ENCODE measurements around the gene ZNF586. TPM values are rescaled to one million over a fixed set of nuclear protein-coding genes. Genes with fewer than 3 reads are reported as not detected.
A peak's percentile ranks its signal among the peaks of the same experiment; 100 is the strongest.
"Not testable (repeated sequence)": the region's sequence is repeated elsewhere in the genome, so short reads cannot be mapped to it uniquely, and the experiment has no call there.

Gene ZNF586
- total and polyA plus RNA-seq, 4 donors = 3.7 to 17.9 (median 8.2) TPM

DNA sequence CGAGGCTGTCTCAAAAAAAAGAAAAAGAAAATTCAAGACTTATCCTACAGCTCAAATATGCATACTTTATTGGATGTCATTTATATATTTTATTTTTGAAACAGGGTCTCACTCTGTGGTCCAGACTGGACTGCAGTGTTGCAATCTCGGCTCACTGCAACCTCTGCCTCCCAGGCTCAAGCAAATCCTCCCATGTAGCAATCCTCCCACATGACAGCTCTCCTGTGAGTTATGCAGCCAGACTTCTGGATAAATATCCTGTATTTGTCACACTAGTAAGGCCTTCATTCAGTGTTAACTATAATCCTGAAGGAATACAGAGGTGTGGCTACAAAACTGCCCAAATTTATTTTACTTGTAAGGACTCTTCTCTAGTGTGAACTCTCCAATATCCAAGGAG is 38.1 kb downstream of the ZNF586 start:
- Histone ChIP-seq H3K36me3 (ENCODE audit: control insufficient read depth in 1 of 2, insufficient read depth in 2 of 2, low read length in 1 of 2) (peaks cover 0 to 2% of the 10 kb centered on the region in 2 donors), H3K27me3 (ENCODE audit: control insufficient read depth in 1 of 2, insufficient read depth in 2 of 2, low read length in 1 of 2) (no peaks in the 10 kb centered on the region), H3K4me1 (ENCODE audit: control insufficient read depth in 1 of 2, insufficient read depth in 2 of 2, low read length in 2 of 2) (no peaks in the 10 kb centered on the region), H3K4me3 (ENCODE audit: low read length in 2 of 2) (no peak overlapping the region), H3K27ac (ENCODE audit: low read depth in 1 of 2, low read length in 2 of 2) (no peak overlapping the region), H3K9me3 (ENCODE audit: control insufficient read depth, low read length) (no peaks in the 10 kb centered on the region)
- DNase-seq (no peak), ATAC-seq (ENCODE audit: low FRiP score) (no peak)
- intact Hi-C loops (cut with DNase I) = no loop called here
- WGBS, 2 donors = 93 to 95% methylated on average over 2 of the region's 2 CpGs

DNA sequence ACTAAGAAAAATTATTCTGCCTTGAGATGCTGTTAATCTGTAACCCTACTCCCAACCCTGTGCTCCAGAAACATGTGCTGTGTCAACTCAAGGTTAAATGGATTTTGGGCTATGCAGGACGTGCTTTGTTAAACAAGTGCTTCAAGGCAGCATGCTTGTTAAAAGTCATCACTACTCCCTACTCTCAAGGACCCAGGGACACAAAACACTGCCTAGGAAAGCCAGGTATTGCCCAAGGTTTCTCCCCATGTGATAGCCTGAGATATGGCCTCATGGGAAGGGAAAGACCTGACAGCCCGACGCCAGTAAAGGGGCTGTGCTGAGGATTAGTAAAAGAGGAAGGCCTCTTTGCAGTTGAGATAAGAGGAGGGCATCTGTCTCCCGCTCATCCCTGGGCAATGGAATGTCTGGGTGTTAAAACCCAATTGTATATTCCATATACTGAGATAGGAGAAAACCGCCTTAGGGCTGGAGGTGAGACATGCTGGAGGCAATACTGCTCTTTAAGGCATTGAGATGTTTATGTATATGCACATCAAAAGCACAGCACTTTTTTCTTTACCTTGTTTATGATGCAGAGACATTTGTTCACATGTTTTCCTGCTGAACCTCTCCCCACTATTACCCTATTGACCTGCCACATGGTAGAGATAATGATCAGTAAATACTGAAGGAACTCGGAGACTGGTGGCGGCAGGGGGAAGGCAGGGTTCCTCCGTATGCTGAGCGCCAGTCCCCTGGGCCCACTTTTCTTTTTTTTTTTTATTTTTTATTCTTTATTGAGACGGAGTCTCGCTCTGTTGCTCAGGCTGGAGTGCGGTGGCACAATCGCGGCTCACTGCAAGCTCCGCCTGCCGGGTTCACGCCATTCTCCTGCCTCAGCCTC is 41.2 kb downstream of the ZNF586 start:
- not testable (repeated sequence) for H3K9me3 ChIP-seq (ENCODE audit: control insufficient read depth, low read length); ATAC-seq (ENCODE audit: low FRiP score); DNase-seq; H3K27ac ChIP-seq (ENCODE audit: low read depth in 1 of 2, low read length in 2 of 2); H3K4me3 ChIP-seq (ENCODE audit: low read length in 2 of 2); H3K27me3 ChIP-seq (ENCODE audit: control insufficient read depth in 1 of 2, insufficient read depth in 2 of 2, low read length in 1 of 2); H3K36me3 ChIP-seq (ENCODE audit: control insufficient read depth in 1 of 2, insufficient read depth in 2 of 2, low read length in 1 of 2); H3K4me1 ChIP-seq (ENCODE audit: control insufficient read depth in 1 of 2, insufficient read depth in 2 of 2, low read length in 2 of 2)
- intact Hi-C loops (cut with DNase I) = loop anchor here in 1 of 2 donors (10.0 kb wide), 1 partner anchor 636 kb away; no protein-coding TSS in a partner anchor
- 78 to 80% methylated on average over 17 of the region's 17 CpGs for WGBS, 2 donors

DNA sequence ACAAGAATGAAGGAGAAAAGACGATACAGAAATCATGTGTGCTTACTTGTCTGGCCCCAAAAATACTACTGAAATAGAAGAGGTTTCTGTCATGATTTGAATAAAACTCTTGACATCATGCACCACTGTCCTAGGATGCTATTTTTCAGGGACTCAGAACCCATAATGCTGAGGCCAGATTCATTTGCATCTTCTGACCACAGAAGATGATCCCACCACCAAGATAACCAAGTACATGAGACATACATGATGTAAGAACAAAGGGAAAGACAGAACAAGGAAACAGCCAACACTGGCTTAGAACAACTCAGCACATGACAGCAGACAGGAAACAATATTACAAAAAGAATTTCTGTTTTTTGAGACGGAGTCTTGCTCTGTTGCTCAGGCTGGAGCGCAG is 42.8 kb downstream of the ZNF586 start:
- intact Hi-C loops (cut with DNase I) = loop anchor here in 1 of 2 donors (10.0 kb wide), 1 partner anchor 637 kb away; no protein-coding TSS in a partner anchor
- 82 to 84% methylated on average over 3 of the region's 3 CpGs for WGBS, 2 donors
- peaks cover 0 to 2% of the 10 kb centered on the region in 2 donors for H3K36me3 ChIP-seq (ENCODE audit: control insufficient read depth in 1 of 2, insufficient read depth in 2 of 2, low read length in 1 of 2)
- H3K27ac ChIP-seq (ENCODE audit: low read depth in 1 of 2, low read length in 2 of 2) = no peak overlapping the region
- no peaks in the 10 kb centered on the region for H3K9me3 ChIP-seq (ENCODE audit: control insufficient read depth, low read length)
- no peaks in the 10 kb centered on the region for H3K27me3 ChIP-seq (ENCODE audit: control insufficient read depth in 1 of 2, insufficient read depth in 2 of 2, low read length in 1 of 2)
- no peaks in the 10 kb centered on the region for H3K4me1 ChIP-seq (ENCODE audit: control insufficient read depth in 1 of 2, insufficient read depth in 2 of 2, low read length in 2 of 2)
- ATAC-seq (ENCODE audit: low FRiP score) (no peak), DNase-seq (no peak)
- H3K4me3 ChIP-seq (ENCODE audit: low read length in 2 of 2) = no peak overlapping the region

DNA sequence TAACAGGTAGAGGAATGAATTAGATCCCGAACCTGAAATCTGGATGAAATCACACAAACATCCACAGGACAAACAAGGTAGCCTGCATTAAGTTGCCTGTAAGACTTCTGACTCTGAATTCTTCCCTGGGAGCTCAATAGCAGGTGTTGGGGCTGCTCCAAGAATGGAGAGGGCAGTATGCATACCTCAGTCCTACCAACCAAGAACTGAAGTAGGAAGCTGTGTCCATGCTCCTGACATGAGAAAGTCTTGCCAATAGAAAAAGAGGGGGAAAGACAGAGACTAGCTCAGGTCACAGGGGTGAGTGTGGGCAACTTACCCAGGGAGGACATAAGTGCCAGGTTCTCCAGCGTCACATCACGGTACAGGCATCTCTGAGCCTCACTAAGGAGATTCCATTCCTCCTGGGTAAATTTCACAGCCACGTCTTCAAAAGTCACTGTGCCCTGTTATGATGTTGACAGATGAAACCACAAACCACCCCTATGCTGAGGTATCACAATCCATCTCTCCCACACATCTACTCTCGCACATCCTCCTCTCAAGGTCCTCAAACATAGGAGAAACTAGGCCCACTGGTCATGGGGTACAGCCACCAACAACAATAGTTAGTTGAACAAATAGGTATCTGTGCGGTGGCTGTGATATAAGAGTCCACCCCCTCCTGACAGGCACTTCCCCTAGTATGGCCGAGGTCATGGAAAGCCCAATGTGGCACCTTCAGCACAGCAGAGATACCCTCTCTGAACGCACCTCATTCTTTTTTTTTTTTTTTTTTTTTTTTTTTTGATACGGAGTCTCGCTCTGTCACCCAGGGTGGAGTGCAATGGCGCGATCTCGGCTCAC is 43.7 kb downstream of the ZNF586 start:
- intact Hi-C loops (cut with DNase I) = loop anchor here in 1 of 2 donors (10.0 kb wide), 1 partner anchor 638 kb away; no protein-coding TSS in a partner anchor
- not testable (repeated sequence) for H3K27ac ChIP-seq (ENCODE audit: low read depth in 1 of 2, low read length in 2 of 2); H3K9me3 ChIP-seq (ENCODE audit: control insufficient read depth, low read length); ATAC-seq (ENCODE audit: low FRiP score); DNase-seq; H3K36me3 ChIP-seq (ENCODE audit: control insufficient read depth in 1 of 2, insufficient read depth in 2 of 2, low read length in 1 of 2); H3K4me1 ChIP-seq (ENCODE audit: control insufficient read depth in 1 of 2, insufficient read depth in 2 of 2, low read length in 2 of 2); H3K27me3 ChIP-seq (ENCODE audit: control insufficient read depth in 1 of 2, insufficient read depth in 2 of 2, low read length in 1 of 2); H3K4me3 ChIP-seq (ENCODE audit: low read length in 2 of 2)
- 88 to 93% methylated on average over 10 to 13 of the region's 13 CpGs for WGBS, 2 donors

DNA sequence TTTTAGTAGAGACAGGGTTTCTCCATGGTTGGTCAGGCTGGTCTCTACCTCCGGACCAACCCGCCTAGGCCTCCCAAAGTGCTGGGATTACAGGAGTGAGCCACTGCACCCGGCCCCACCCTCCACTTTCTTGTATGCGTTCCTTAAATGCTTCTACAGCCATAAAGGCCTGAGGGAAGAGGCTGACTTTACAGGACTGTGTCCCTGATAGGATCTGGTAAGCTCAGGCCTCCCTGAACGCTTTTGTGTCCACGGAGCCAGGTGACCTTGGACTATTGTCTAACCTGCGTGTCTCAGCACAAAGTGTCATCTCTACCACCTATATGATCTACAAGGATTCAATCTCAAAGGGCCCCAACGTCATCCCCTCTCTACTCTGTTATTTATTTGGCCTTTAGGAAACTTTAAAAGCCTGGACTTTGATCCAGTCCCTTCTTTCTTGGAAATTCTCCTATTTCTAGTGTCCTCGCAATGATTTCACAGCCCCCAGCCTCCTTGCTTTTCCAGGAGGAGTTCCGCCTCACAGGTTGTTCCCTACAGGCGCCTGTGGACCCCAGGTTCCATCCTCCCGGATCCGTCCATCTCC is 44.5 kb downstream of the ZNF586 start:
- intact Hi-C loops (cut with DNase I) = loop anchor here in 1 of 2 donors (10.0 kb wide), 1 partner anchor 639 kb away; no protein-coding TSS in a partner anchor

DNA sequence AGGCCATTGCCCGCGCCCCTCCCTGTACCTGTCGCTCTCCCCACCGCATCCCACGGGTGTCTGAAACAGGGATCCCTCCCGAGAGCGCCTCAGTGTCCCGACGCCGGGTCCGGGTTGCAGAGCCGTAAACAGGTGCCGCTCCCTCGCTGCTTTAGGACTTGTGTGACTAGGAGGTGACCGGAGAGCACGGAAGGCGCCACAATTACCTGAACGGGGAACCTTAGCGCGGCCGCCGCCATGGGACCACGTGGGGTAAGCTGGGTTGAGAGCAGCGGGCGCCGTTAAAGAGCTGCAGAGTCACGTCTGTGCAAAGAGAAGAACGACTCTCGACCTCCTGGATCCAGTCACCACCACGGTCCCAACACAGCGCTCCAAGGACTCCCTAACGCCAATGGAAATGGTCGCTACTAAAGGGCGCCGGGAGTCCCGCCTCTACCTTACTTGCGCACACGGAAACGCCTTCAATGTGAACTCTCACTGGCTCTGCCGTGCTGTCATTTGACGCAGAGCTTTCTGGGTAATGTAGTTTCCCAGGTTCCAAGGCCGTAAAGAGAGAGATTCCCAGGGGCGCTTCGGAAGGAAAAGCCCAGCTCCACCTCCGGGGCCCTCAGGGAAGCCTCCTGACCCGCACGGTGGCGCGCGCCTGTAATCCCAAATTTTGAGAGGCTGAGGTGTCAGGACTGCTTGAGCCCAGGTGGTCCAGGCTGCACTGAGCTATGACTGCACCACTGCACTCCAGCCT is 45.2 kb downstream of the ZNF586 start, which contains the start of gene ZNF552:
Gene ZNF552, minus strand, starts transcription at position 409 of the 742 bp plus-strand sequence. Its CDS starts 170 bp downstream, at position 239.
- intact Hi-C loops (cut with DNase I) = loop anchor here in 1 of 2 donors (10.0 kb wide), 1 partner anchor 640 kb away; no protein-coding TSS in a partner anchor
- ATAC-seq (ENCODE audit: low FRiP score) (peak; percentile 93), DNase-seq (peak; percentile 90 to 92)
- H3K4me3 ChIP-seq (ENCODE audit: low read length in 2 of 2) = peak within 1 kb of the TSS; percentile 49 to 91
- H3K36me3 ChIP-seq (ENCODE audit: control insufficient read depth in 1 of 2, insufficient read depth in 2 of 2, low read length in 1 of 2) = no peaks in the 10 kb centered on the region
- no peaks in the 10 kb centered on the region for H3K27me3 ChIP-seq (ENCODE audit: control insufficient read depth in 1 of 2, insufficient read depth in 2 of 2, low read length in 1 of 2)
- WGBS, 2 donors = 0 to 1% methylated on average over 50 of the region's 50 CpGs
- no peaks in the 10 kb centered on the region for H3K4me1 ChIP-seq (ENCODE audit: control insufficient read depth in 1 of 2, insufficient read depth in 2 of 2, low read length in 2 of 2)
- peak within 1 kb of the TSS in 1 of 2 donors; percentile 68 for H3K27ac ChIP-seq (ENCODE audit: low read depth in 1 of 2, low read length in 2 of 2)
- H3K9me3 ChIP-seq (ENCODE audit: control insufficient read depth, low read length) = no peaks in the 10 kb centered on the region

More for the DNA sequence above, 44.5 kb downstream of the ZNF586 start:
- no peaks in the 10 kb centered on the region for H3K4me1 ChIP-seq (ENCODE audit: control insufficient read depth in 1 of 2, insufficient read depth in 2 of 2, low read length in 2 of 2)
- no peaks in the 10 kb centered on the region for H3K9me3 ChIP-seq (ENCODE audit: control insufficient read depth, low read length)
- H3K27me3 ChIP-seq (ENCODE audit: control insufficient read depth in 1 of 2, insufficient read depth in 2 of 2, low read length in 1 of 2) = no peaks in the 10 kb centered on the region
- no peak overlapping the region for H3K27ac ChIP-seq (ENCODE audit: low read depth in 1 of 2, low read length in 2 of 2)
- ATAC-seq (ENCODE audit: low FRiP score) = no peak
- DNase-seq = no peak
- no peaks in the 10 kb centered on the region for H3K36me3 ChIP-seq (ENCODE audit: control insufficient read depth in 1 of 2, insufficient read depth in 2 of 2, low read length in 1 of 2)
- WGBS, 2 donors = 22 to 24% methylated on average over 13 of the region's 13 CpGs
- H3K4me3 ChIP-seq (ENCODE audit: low read length in 2 of 2) = peak overlapping the region; percentile 49 to 91

DNA sequence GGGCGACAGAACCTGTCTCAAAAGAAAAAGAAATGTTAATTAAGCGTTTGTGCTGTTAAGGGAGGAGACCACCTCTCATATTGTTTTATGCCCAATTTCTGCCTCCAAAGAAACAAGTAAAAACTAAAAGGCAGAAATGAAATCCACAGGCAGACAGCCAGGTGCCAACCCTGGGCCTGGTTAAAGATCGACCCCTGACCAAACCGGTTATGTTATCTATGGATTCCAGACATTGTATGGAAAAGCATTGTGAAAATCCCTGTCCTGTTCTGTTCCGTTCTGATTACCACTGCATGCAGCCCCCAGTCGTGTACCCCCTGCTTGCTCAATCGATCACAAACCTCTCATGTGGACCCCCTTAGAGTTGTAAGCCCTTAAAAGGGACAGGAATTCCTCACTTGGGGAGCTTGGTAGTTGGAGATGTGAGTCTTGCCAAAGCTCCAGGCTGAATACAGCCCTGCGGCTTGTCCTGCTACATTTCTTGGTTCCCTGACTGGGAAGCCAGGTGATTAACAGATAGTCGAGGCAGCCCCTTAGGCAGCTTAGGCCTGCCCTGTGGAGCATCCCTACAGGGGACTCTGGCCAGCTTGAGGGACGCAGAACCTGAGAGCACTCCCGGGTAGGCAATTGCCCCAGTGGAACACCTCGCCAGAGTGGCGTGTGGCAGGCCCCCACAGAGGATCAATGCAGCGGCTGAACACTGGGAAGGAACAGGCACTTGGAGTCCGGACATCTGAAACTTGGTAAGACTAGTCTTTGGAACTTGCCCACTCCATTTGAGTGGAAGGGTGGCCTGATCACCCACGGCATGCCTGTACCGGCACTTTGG is 46.0 kb downstream of the ZNF586 start:
- intact Hi-C loops (cut with DNase I) = loop anchor here in 1 of 2 donors (10.0 kb wide), 1 partner anchor 641 kb away; no protein-coding TSS in a partner anchor
- 90 to 94% methylated on average over 17 of the region's 17 CpGs for WGBS, 2 donors
- H3K27me3 ChIP-seq (ENCODE audit: control insufficient read depth in 1 of 2, insufficient read depth in 2 of 2, low read length in 1 of 2) = no peaks in the 10 kb centered on the region
- no peak for DNase-seq
- no peak overlapping the region for H3K27ac ChIP-seq (ENCODE audit: low read depth in 1 of 2, low read length in 2 of 2)
- no peaks in the 10 kb centered on the region for H3K4me1 ChIP-seq (ENCODE audit: control insufficient read depth in 1 of 2, insufficient read depth in 2 of 2, low read length in 2 of 2)
- H3K4me3 ChIP-seq (ENCODE audit: low read length in 2 of 2) = no peak overlapping the region
- H3K36me3 ChIP-seq (ENCODE audit: control insufficient read depth in 1 of 2, insufficient read depth in 2 of 2, low read length in 1 of 2) = no peaks in the 10 kb centered on the region
- no peaks in the 10 kb centered on the region for H3K9me3 ChIP-seq (ENCODE audit: control insufficient read depth, low read length)
- no peak for ATAC-seq (ENCODE audit: low FRiP score)
